GM06990 (cell line): ENCODE measurements around the gene HTR1A.

Experiments used
- DNase-seq: peaks from one replicate; pipeline ENCODE4 v3.0.0-alpha.2; 2011; ENCODE audit not compliant: insufficient read length; ENCODE audit errors: extremely low read depth
- H3K27me3 ChIP-seq: replicated peaks from 2 replicates; pipeline ENCODE4 v1.6.0; 2011; ENCODE audit warnings: low read length; ENCODE audit not compliant: control insufficient read depth, insufficient read depth
- H3K36me3 ChIP-seq: 2 replicates; pipeline ENCODE4 v1.5.1; 2011; ENCODE audit warnings: low read length; ENCODE audit not compliant: control insufficient read depth, insufficient read depth
- H3K4me3 ChIP-seq: replicated peaks from 2 replicates; pipeline ENCODE4 v1.5.1; 2011; ENCODE audit warnings: low read depth, mild to moderate bottlenecking, control low read depth, low read length
- CTCF ChIP-seq: IDR thresholded peaks from 2 replicates; pipeline ENCODE4 v1.5.1; 2011; ENCODE audit warnings: low read length, control low read depth, mild to moderate bottlenecking, inconsistent platforms; ENCODE audit not compliant: insufficient read depth, poor library complexity, severe bottlenecking

Gene HTR1A

DNA sequence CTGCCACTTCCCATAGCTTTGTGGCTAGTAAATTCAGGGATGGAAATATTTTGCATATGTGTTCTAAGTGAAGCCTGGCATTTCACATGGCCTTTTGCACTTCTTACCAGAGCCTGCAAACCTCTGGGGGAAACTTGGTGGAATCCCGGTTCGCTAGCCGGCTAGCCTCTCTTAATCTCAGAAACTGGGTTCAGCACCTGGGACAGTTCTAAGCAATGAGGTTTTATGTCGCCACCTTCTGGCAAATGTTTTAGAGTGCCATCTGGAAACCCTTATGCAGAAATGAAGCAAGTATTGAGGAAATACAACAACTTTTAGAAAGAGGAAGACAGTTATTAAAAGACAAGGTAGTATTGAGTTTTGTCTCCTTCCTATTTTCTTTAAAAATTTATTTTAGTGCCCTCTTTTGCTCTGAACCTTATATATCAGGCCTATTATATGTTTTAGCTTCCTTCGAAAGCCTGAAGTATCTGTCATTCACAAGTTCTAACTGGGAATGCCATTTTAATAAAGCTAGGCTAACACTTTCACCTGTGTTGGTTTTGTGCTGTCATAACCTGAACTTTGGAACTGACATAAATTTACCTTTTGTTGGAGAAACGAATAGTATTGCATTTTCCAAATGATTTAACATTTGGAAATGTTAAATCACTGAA is 963 bp upstream of the HTR1A start:
- peak; percentile 74 for TF ChIP-seq CTCF
- Histone ChIP-seq H3K4me3 (no peak overlapping the region), H3K27me3 (no peaks in the 10 kb centered on the region), H3K36me3 (no peaks in the 10 kb centered on the region)
- no peak for DNase-seq

- Histone ChIP-seq H3K36me3 (no peaks in the 10 kb centered on the region), H3K4me3 (no peak overlapping the region), H3K27me3 (no peaks in the 10 kb centered on the region)
- no peak for TF ChIP-seq CTCF
- DNase-seq = no peak
Measured at GRCh38 chr5:63961598-63962161, 565 bp downstream of the HTR1A start.

- no peaks in the 10 kb centered on the region for H3K36me3 ChIP-seq
- no peaks in the 10 kb centered on the region for H3K27me3 ChIP-seq
- DNase-seq = no peak
- no peak for TF ChIP-seq CTCF
- no peak overlapping the region for H3K4me3 ChIP-seq
Measured at GRCh38 chr5:63961125-63961597, 1.1 kb downstream of the HTR1A start.

DNA sequence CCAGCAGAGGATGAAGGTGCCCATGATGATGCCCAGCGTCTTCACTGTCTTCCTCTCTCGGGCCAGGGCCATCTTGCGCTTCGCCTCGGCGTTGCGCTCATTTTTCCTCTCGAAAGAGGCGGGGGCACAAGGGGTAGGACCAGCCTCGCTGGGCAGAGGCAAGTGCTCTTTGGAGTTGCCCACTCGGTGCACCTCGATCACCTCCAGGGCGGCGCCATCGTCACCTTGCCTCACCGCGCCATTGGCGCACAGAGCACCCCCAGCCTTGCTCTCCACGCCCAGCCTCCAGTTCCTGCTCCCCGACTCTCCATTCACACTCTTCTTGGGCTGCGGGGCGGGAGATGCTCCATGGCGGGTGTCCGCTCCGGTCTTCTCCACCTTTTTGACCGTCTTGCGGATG is 1.6 kb downstream of the HTR1A start:
- H3K27me3 ChIP-seq = no peaks in the 10 kb centered on the region
- H3K4me3 ChIP-seq = no peak overlapping the region
- DNase-seq = no peak
- H3K36me3 ChIP-seq = no peaks in the 10 kb centered on the region
- TF ChIP-seq CTCF = no peak

- H3K4me3 ChIP-seq = no peak overlapping the region
- H3K36me3 ChIP-seq = no peaks in the 10 kb centered on the region
- TF ChIP-seq CTCF = no peak
- DNase-seq = no peak
- no peaks in the 10 kb centered on the region for H3K27me3 ChIP-seq
Measured at GRCh38 chr5:63959177-63959982, 2.9 kb downstream of the HTR1A start.
